HEK293T (cell line): ENCODE results near the gene ZFPM1.

Experiments
- CTCF ChIA-PET: fragments of 350-600 bp; formaldehyde crosslinking; extraction: SDS; loops from one replicate; lab custom pipeline; 2021; ENCODE audit warnings: antibody characterized with exemption, inconsistent platforms; lab: Yijun Ruan, JAX
- POLR2A ChIA-PET: fragments of 350-600 bp; formaldehyde crosslinking; extraction: SDS; loops from one replicate; lab custom pipeline; 2020; ENCODE audit warnings: antibody characterized with exemption, inconsistent platforms; lab: Yijun Ruan, JAX
- DNase-seq: peaks from one replicate; pipeline ENCODE4 v3.0.0; 2012; ENCODE audit warnings: mixed read lengths; ENCODE audit errors: extremely low spot score
- ARNT ChIP-seq: fragments of 450-650 bp; IDR thresholded peaks from 2 replicates; pipeline ENCODE4 v1.6.1; 2017; ENCODE audit warnings: mild to moderate bottlenecking
- BHLHE40 ChIP-seq: fragments of 450-650 bp; IDR thresholded peaks from 2 replicates; pipeline ENCODE4 v1.6.1; 2016; ENCODE audit warnings: mild to moderate bottlenecking, moderate library complexity, borderline replicate concordance
- CTBP1 ChIP-seq: fragments of 450-650 bp; IDR thresholded peaks from 2 replicates; pipeline ENCODE4 v1.6.1; 2016; ENCODE audit warnings: borderline replicate concordance
- ELF4 ChIP-seq: fragments of 450-650 bp; IDR thresholded peaks from 2 replicates; pipeline ENCODE4 v1.6.1; 2017; ENCODE audit warnings: antibody characterized with exemption
- FOXA1 ChIP-seq: fragments of 450-650 bp; IDR thresholded peaks from 2 replicates; pipeline ENCODE4 v1.6.1; 2016; ENCODE audit warnings: mild to moderate bottlenecking
- FOXK2 ChIP-seq: fragments of 450-650 bp; IDR thresholded peaks from 2 replicates; pipeline ENCODE4 v1.6.1; 2016; ENCODE audit warnings: mild to moderate bottlenecking
- FOXM1 ChIP-seq: fragments of 450-650 bp; IDR thresholded peaks from 2 replicates; pipeline ENCODE4 v1.6.1; 2017; ENCODE audit warnings: mild to moderate bottlenecking, borderline replicate concordance
- HDGF ChIP-seq: fragments of 450-650 bp; IDR thresholded peaks from 2 replicates; pipeline ENCODE4 v1.6.1; 2017; ENCODE audit warnings: antibody characterized with exemption, borderline replicate concordance
- L3MBTL2 ChIP-seq: fragments of 450-650 bp; conservative IDR thresholded peaks from 2 replicates; pipeline ENCODE4 v1.6.1; 2016; ENCODE audit warnings: mild to moderate bottlenecking
- LEF1 ChIP-seq: fragments of 450-650 bp; IDR thresholded peaks from 2 replicates; pipeline ENCODE4 v1.6.1; 2017; ENCODE audit warnings: mild to moderate bottlenecking, borderline replicate concordance
- NFRKB ChIP-seq: fragments of 450-650 bp; IDR thresholded peaks from 2 replicates; pipeline ENCODE4 v1.6.1; 2016; ENCODE audit warnings: mild to moderate bottlenecking, moderate library complexity
- SP1 ChIP-seq: fragments of 450-650 bp; IDR thresholded peaks from 2 replicates; pipeline ENCODE4 v1.6.1; 2017
- SUZ12 ChIP-seq: fragments of 450-650 bp; IDR thresholded peaks from 2 replicates; pipeline ENCODE4 v1.6.1; 2016; ENCODE audit warnings: mild to moderate bottlenecking
- TARDBP ChIP-seq: fragments of 450-650 bp; IDR thresholded peaks from 2 replicates; pipeline ENCODE4 v1.6.1; 2016
- ZNF384 ChIP-seq: fragments of 450-650 bp; IDR thresholded peaks from 2 replicates; pipeline ENCODE4 v1.6.1; 2016
- TF ChIP-seq, protein P1 (sequence below): fragments of 450-650 bp; IDR thresholded peaks from 2 replicates; pipeline ENCODE4 v1.6.1; 2016

The ZFPM1 gene

GRCh38 chr16:88421871-88422433 is 31.1 kb upstream of the ZFPM1 start:
- DNase-seq = no peak
- POLR2A ChIA-PET = no interaction called here
- CTCF ChIA-PET = no interaction called here
- no peak for TF ChIP-seq FOXM1
- no peak for TF ChIP-seq HDGF
- TF ChIP-seq FOXA1 = no peak
- no peak for TF ChIP-seq FOXK2
- no peak for TF ChIP-seq LEF1
- TF ChIP-seq ELF4 = no peak
- TF ChIP-seq BHLHE40 = no peak
- no peak for TF ChIP-seq ARNT
- TF ChIP-seq SP1 = no peak
- no peak for TF ChIP-seq TARDBP
- TF ChIP-seq, protein P1, sequence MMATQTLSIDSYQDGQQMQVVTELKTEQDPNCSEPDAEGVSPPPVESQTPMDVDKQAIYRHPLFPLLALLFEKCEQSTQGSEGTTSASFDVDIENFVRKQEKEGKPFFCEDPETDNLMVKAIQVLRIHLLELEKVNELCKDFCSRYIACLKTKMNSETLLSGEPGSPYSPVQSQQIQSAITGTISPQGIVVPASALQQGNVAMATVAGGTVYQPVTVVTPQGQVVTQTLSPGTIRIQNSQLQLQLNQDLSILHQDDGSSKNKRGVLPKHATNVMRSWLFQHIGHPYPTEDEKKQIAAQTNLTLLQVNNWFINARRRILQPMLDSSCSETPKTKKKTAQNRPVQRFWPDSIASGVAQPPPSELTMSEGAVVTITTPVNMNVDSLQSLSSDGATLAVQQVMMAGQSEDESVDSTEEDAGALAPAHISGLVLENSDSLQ = no peak
- TF ChIP-seq L3MBTL2 = no peak
- no peak for TF ChIP-seq ZNF384
- TF ChIP-seq SUZ12 = no peak
- no peak for TF ChIP-seq NFRKB
- TF ChIP-seq CTBP1 = no peak

GRCh38 chr16:88422733-88423447 is 30.2 kb upstream of the ZFPM1 start:
- ChIA-PET POLR2A (no interaction called here), CTCF (no interaction called here)
- TF ChIP-seq ARNT = no peak
- TF ChIP-seq, protein P1 = no peak; the same call in 1 of the 2 replicates
- no peak for TF ChIP-seq L3MBTL2
- TF ChIP-seq TARDBP = no peak
- no peak for TF ChIP-seq FOXA1
- TF ChIP-seq ZNF384 = no peak
- TF ChIP-seq LEF1 = no peak
- DNase-seq = no peak

GRCh38 chr16:88423448-88423850 is 29.6 kb upstream of the ZFPM1 start:
- DNase-seq = no peak
- ChIA-PET CTCF (interaction anchor here (0.7 kb wide), 1 partner anchor 797 kb away, joined by 3 read pairs; no protein-coding TSS in a partner anchor), POLR2A (no interaction called here)
- TF ChIP-seq SUZ12 (no peak), TARDBP (no peak), BHLHE40 (no peak), ZNF384 (no peak), L3MBTL2 (no peak), FOXK2 (no peak), ELF4 (no peak)

GRCh38 chr16:88424587-88425235 is 28.4 kb upstream of the ZFPM1 start:
- TF ChIP-seq ARNT (no peak), L3MBTL2 (no peak), HDGF (no peak), CTBP1 (no peak), FOXK2 (no peak), LEF1 (no peak), SUZ12 (no peak), SP1 (no peak), TARDBP (no peak), BHLHE40 (no peak), ELF4 (no peak), FOXA1 (no peak), NFRKB (no peak), FOXM1 (no peak), ZNF384 (no peak)
- TF ChIP-seq, protein P1 = no peak
- ChIA-PET POLR2A (no interaction called here), CTCF (interaction anchor here (1.1 kb wide), 1 partner anchor 13 kb away, joined by 3 read pairs; no protein-coding TSS in a partner anchor)
- no peak for DNase-seq

DNA sequence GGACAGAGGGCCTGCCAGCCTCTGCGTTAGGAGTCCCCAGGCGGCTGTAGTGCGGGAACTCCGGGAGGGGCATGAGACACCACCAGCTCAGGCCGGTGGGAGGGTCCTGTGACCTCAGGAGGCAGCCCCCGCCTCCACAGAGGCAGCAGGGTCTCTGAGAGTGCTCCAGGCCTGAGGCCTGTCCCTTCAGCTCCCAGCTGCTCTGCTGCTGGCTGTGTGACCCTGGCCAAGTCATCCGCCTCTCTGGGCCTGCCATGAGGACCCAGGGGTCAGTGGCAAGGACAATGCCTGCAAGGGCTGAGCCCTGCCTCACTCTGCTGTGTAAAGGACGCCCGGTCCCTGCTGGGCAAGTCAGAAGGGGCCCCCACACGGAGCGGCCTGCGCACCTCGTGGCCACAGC is 27.1 kb upstream of the ZFPM1 start:
- ChIA-PET POLR2A (no interaction called here), CTCF (no interaction called here)
- no peak for DNase-seq
- no peak for TF ChIP-seq NFRKB
- no peak for TF ChIP-seq ARNT
- TF ChIP-seq BHLHE40 = no peak
- no peak for TF ChIP-seq CTBP1
- TF ChIP-seq LEF1 = no peak
- no peak for TF ChIP-seq SUZ12
- TF ChIP-seq FOXM1 = no peak
- no peak for TF ChIP-seq ELF4
- no peak for TF ChIP-seq ZNF384
- TF ChIP-seq FOXA1 = no peak
- TF ChIP-seq FOXK2 = no peak
- TF ChIP-seq, protein P1 = no peak
- TF ChIP-seq SP1 = no peak
- TF ChIP-seq L3MBTL2 = no peak
- no peak for TF ChIP-seq HDGF
- no peak for TF ChIP-seq TARDBP
